Fibroblast of lung (primary cell): ENCODE results near the gene GUCY1A2.

Experiments
- CTCF ChIP-seq, 2 donors: IDR thresholded peaks in 1 of 2; conservative IDR thresholded peaks in 1 of 2; 1 replicate in 1 of 2; 2 replicates in 1 of 2; pipeline ENCODE4 v1.5.1; 2011 to 2012; ENCODE audit warnings: low read length in 2 of 2, control low read depth in 1 of 2, inconsistent platforms in 1 of 2, low read depth in 1 of 2, mild to moderate bottlenecking in 1 of 2
- EZH2 ChIP-seq: IDR thresholded peaks from 2 replicates; pipeline ENCODE4 v1.5.1; 2012; ENCODE audit warnings: low read length, control low read depth, mild to moderate bottlenecking; ENCODE audit errors: missing control alignments

GRCh38 chr11:106852779-106853178, 165.5 kb downstream of the GUCY1A2 start:
- TF ChIP-seq CTCF (conservative IDR thresholded peaks at IDR 0.05 in 1 of 2, IDR thresholded peaks at IDR 0.05 in 1 of 2; ENCODE audit: low read depth in 1 of 2, low read length in 2 of 2) = no peak
- TF ChIP-seq EZH2 = no peak
